IMR-90 (cell line): Measurements from ENCODE around the gene MEN1. TPM values are rescaled to one million over a fixed set of nuclear protein-coding genes. Genes with fewer than 3 reads are reported as not detected.

Experiments
- ATAC-seq: fragments of 200-7000 bp; cut with Tn5 transposase; 2 replicates; pipeline ENCODE4 v1.9.1; 2020; ENCODE audit warnings: low read depth, mild to moderate bottlenecking, moderate library complexity
- BruUV-seq: library from RNA; stranded (reverse); fragments of 400-500 nt; replicated peaks from 2 replicates; lab custom pipeline; 2021; lab: Mats Ljungman, UMichigan
- CTCF ChIA-PET: fragments of 300-600 bp; formaldehyde crosslinking; extraction: SDS; loops from one replicate; lab custom pipeline; 2021; ENCODE audit warnings: antibody characterized with exemption; lab: Yijun Ruan, JAX
- POLR2A ChIA-PET: fragments of 300-600 bp; sonication (Branson Sonifier 250); formaldehyde crosslinking; loops from one replicate; lab custom pipeline; 2022; ENCODE audit warnings: antibody characterized with exemption; ENCODE audit not compliant: unreplicated experiment; lab: Charles Lee
- DNase-seq: peaks from one replicate; pipeline ENCODE4 v3.0.0; 2013
- H2AFZ ChIP-seq: replicated peaks from 2 replicates; pipeline ENCODE3; 2013; ENCODE audit warnings: low read length, mild to moderate bottlenecking; ENCODE audit not compliant: poor library complexity
- H2AK5ac ChIP-seq: 2 replicates; pipeline ENCODE4 v1.6.1; 2013; ENCODE audit warnings: low read depth, low read length, inconsistent platforms
- H2AK9ac ChIP-seq: replicated peaks from 2 replicates; pipeline ENCODE3; 2013; ENCODE audit warnings: mild to moderate bottlenecking, low read depth, low read length, moderate library complexity; ENCODE audit not compliant: poor library complexity
- H2BK120ac ChIP-seq: 2 replicates; pipeline ENCODE4 v1.6.1; 2013; ENCODE audit warnings: low read depth, low read length, inconsistent platforms
- H2BK15ac ChIP-seq: 3 replicates; pipeline ENCODE4 v1.6.1; 2013; ENCODE audit warnings: low read depth, low read length, inconsistent platforms
- H2BK20ac ChIP-seq: 2 replicates; pipeline ENCODE4 v1.6.1; 2013; ENCODE audit warnings: low read depth, mild to moderate bottlenecking, inconsistent platforms, low read length, moderate library complexity
- H2BK5ac ChIP-seq: 2 replicates; pipeline ENCODE4 v1.6.1; 2013; ENCODE audit warnings: mild to moderate bottlenecking, low read depth, low read length, inconsistent platforms; ENCODE audit not compliant: poor library complexity, severe bottlenecking
- H3K14ac ChIP-seq: replicated peaks from 2 replicates; pipeline ENCODE4 v1.6.1; 2013; ENCODE audit warnings: low read depth, low read length, inconsistent platforms
- H3K18ac ChIP-seq: 2 replicates; pipeline ENCODE4 v1.6.1; 2013; ENCODE audit warnings: low read depth, low read length, control low read depth
- H3K23ac ChIP-seq: 2 replicates; pipeline ENCODE4 v1.6.1; 2013; ENCODE audit warnings: low read depth, low read length, inconsistent platforms
- H3K27ac ChIP-seq: 2 replicates; pipeline ENCODE4 v1.5.1; 2013; ENCODE audit warnings: mild to moderate bottlenecking, control low read depth, low read length; ENCODE audit not compliant: insufficient read depth
- H3K27me3 ChIP-seq: 2 replicates; pipeline ENCODE4 v1.6.1; 2013; ENCODE audit warnings: low read length; ENCODE audit not compliant: control insufficient read depth, insufficient read depth
- H3K36me3 ChIP-seq: 2 replicates; pipeline ENCODE4 v1.6.1; 2013; ENCODE audit warnings: low read length, mixed read lengths; ENCODE audit not compliant: control insufficient read depth, insufficient read depth
- H3K4ac ChIP-seq: 2 replicates; pipeline ENCODE4 v1.6.1; 2013; ENCODE audit warnings: low read depth, low read length, inconsistent platforms
- H3K4me1 ChIP-seq: 2 replicates; pipeline ENCODE4 v1.6.1; 2013; ENCODE audit warnings: low read length, mixed read lengths; ENCODE audit not compliant: control insufficient read depth, insufficient read depth
- H3K4me2 ChIP-seq: 2 replicates; pipeline ENCODE4 v1.6.1; 2013; ENCODE audit warnings: low read depth, mild to moderate bottlenecking, control low read depth, low read length, moderate library complexity
- H3K4me3 ChIP-seq: 2 replicates; pipeline ENCODE4 v1.5.1; 2013; ENCODE audit warnings: low read depth, mild to moderate bottlenecking, control low read depth, low read length, moderate library complexity; ENCODE audit not compliant: insufficient read depth
- H3K56ac ChIP-seq: 2 replicates; pipeline ENCODE4 v1.6.1; 2013; ENCODE audit warnings: low read length, inconsistent platforms; ENCODE audit not compliant: insufficient read depth; ENCODE audit errors: extremely low read depth
- H3K79me1 ChIP-seq, 2 experiments: 2 replicates each; pipeline ENCODE4 v1.6.1; 2013; ENCODE audit warnings: low read length in 2 of 2, inconsistent platforms in 1 of 2, low read depth in 1 of 2
- H3K9ac ChIP-seq: 2 replicates; pipeline ENCODE4 v1.6.1; 2013; ENCODE audit warnings: low read depth, low read length, control low read depth
- H3K9me1 ChIP-seq: 2 replicates; pipeline ENCODE4 v1.6.1; 2013; ENCODE audit warnings: low read length, inconsistent platforms; ENCODE audit not compliant: insufficient read depth
- H3K9me3 ChIP-seq: 2 replicates; pipeline ENCODE4 v1.6.1; 2013; ENCODE audit warnings: low read length; ENCODE audit not compliant: control insufficient read depth, insufficient read depth
- H4K20me1 ChIP-seq: 2 replicates; pipeline ENCODE4 v1.6.1; 2013; ENCODE audit warnings: low read length, inconsistent platforms; ENCODE audit not compliant: insufficient read depth
- H4K5ac ChIP-seq: 2 replicates; pipeline ENCODE4 v1.6.1; 2013; ENCODE audit warnings: mild to moderate bottlenecking, low read depth, low read length, control low read depth
- H4K8ac ChIP-seq, 2 experiments: 2 replicates each; pipeline ENCODE4 v1.6.1; 2013; ENCODE audit warnings: low read depth in 2 of 2, low read length in 2 of 2, control low read depth in 1 of 2, inconsistent platforms in 1 of 2
- H4K91ac ChIP-seq: 2 replicates; pipeline ENCODE4 v1.6.1; 2013; ENCODE audit warnings: low read depth, low read length, inconsistent platforms; ENCODE audit not compliant: insufficient read depth
- CEBPB ChIP-seq: IDR thresholded peaks from 2 replicates; pipeline ENCODE4 v1.6.1; 2012; ENCODE audit warnings: low read depth, low read length, improper control_type of control experiment
- CHD1 ChIP-seq: IDR thresholded peaks from 2 replicates; pipeline ENCODE4 v1.6.1; 2012; ENCODE audit warnings: low read depth, low read length, improper control_type of control experiment
- FOS ChIP-seq: fragments of 150-350 bp; IDR thresholded peaks from 2 replicates; pipeline ENCODE4 v1.6.1; 2016; ENCODE audit warnings: low read depth, low read length
- NFE2L2 ChIP-seq: fragments of 150-350 bp; IDR thresholded peaks from 2 replicates; pipeline ENCODE4 v1.6.1; 2016; ENCODE audit warnings: low read depth, mild to moderate bottlenecking, low read length
- WGBS, 2 experiments: methylation state at CpG; one replicate each; pipeline versions ENCODE4 v1.1.5 to v1.1.7; 2013; ENCODE audit warnings: missing lambda C conversion rate in 2 of 2; ENCODE audit not compliant: insufficient read length in 1 of 2; ENCODE audit errors: extremely low coverage in 2 of 2; 5-methylcytosine and 5-hydroxymethylcytosine counted together
- dilution Hi-C: fragments of 300-500 bp; cut with HindIII; formaldehyde crosslinking; loops from one replicate; pipeline ENCODE4 v1.14.3; 2018; ENCODE audit warnings: low sequenced_read_pairs; ENCODE audit not compliant: unreplicated experiment
- in situ Hi-C: fragments of 300-500 bp; cut with MboI; formaldehyde crosslinking; loops from 3 replicates; pipeline ENCODE4 v1.14.3; 2019; ENCODE audit warnings: low sequenced_read_pairs, inconsistent platforms, mixed read lengths
- intact Hi-C: fragments of 100-400 bp; cut with micrococcal nuclease; formaldehyde crosslinking; loops from 2 replicates; pipeline ENCODE4 v1.10.0; 2022
- polyA plus RNA-seq, 3 experiments: library from polyadenylated mRNA; depleted of rRNA; stranded (reverse); fragments of >200 nt; gene quantifications; 2 replicates each; pipeline ENCODE4 v1.2.3, GENCODE V29; 2012; ENCODE audit warnings: low replicate concordance in 1 of 3
- total RNA-seq: library from RNA; depleted of rRNA; stranded (reverse); fragments of >200 nt; gene quantifications from 2 replicates; pipeline ENCODE4 v1.2.3, GENCODE V29; 2012

MEN1 gene
- total and polyA plus RNA-seq, 2 of the 4 experiments (the other 2 are of a cell fraction): 8.8 to 35.7 TPM

DNA sequence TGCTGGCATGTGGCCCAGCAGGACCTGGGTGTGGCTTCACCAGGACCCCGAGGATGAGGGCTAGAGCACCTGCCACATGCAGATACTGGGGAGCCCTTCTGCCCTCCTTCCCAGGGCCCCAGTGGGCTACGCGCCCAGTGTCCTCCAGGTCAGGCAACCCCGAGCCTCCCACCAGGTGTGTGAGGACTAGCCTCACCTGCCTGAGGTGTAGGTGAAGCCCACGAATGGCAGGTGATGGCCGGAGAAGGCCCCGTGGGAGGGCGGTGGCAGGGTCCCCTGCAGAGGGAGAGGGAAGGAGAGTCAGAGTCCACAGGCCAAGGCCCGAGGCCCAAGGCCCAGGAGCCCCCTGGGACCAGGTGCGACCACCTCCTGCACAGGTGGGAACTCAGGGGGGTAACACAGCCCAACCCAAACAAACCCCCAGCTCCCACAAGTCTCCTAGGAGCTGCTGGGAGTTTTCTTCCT lies 27.6 kb upstream of the MEN1 start:
- no peak overlapping the region for H2AK5ac ChIP-seq
- no peak overlapping the region for H4K8ac ChIP-seq
- no peaks in the 10 kb centered on the region for H3K9me3 ChIP-seq
- no peaks in the 10 kb centered on the region for H3K9me1 ChIP-seq
- DNase-seq (no peak), ATAC-seq (no peak)
- no peak overlapping the region for H2BK15ac ChIP-seq
- no peak overlapping the region for H3K23ac ChIP-seq
- in situ Hi-C loops: no loop called here
- H4K91ac ChIP-seq: no peak overlapping the region
- 90% methylated on average over 4 of the region's 10 CpGs; no CpG with 5 or more reads in 1 of the 2 experiments for WGBS, 2 experiments
- no peak overlapping the region for H2BK120ac ChIP-seq
- TF ChIP-seq NFE2L2 (no peak), CHD1 (no peak), FOS (no peak), CEBPB (no peak)
- H3K14ac ChIP-seq: no peak overlapping the region
- H3K79me1 ChIP-seq: no peaks in the 10 kb centered on the region
- ChIA-PET POLR2A (no interaction called here), CTCF (interaction anchor here (0.6 kb wide), 1 partner anchor 8 kb away, joined by 4 read pairs; no protein-coding TSS in a partner anchor)
- H4K20me1 ChIP-seq: no peaks in the 10 kb centered on the region
- no peak overlapping the region for H3K9ac ChIP-seq
- no peak overlapping the region for H4K5ac ChIP-seq
- dilution Hi-C loops: no loop called here
- no peak overlapping the region for H3K18ac ChIP-seq
- peaks cover 2% of the 10 kb centered on the region for H3K4me1 ChIP-seq
- H2AFZ ChIP-seq: peak overlapping the region; percentile 32
- BruUV-seq: no TSS peak
- no peak overlapping the region for H2AK9ac ChIP-seq
- H3K4ac ChIP-seq: no peak overlapping the region
- no peak overlapping the region for H3K4me3 ChIP-seq
- H3K56ac ChIP-seq: no peak overlapping the region
- no peak overlapping the region for H2BK5ac ChIP-seq
- no peak overlapping the region for H2BK20ac ChIP-seq
- H3K27me3 ChIP-seq: no peaks in the 10 kb centered on the region; the same call in 1 of the 2 replicates
- H3K36me3 ChIP-seq: no peaks in the 10 kb centered on the region
- H3K27ac ChIP-seq: no peak overlapping the region
- intact Hi-C loops: no loop called here
- H3K4me2 ChIP-seq: no peak overlapping the region
